ENCODE results near the gene CYP4Z1.
"Not testable (repeated sequence)": the region's sequence is repeated elsewhere in the genome, so short reads cannot be mapped to it uniquely, and the experiment has no call there.

GRCh38 chr1:47140358-47140757 is 73.3 kb downstream of the CYP4Z1 start:
- not testable (repeated sequence) for TF ChIP-seq CTCF (IDR thresholded peaks at IDR 0.05 in 4 of 5, conservative IDR thresholded peaks at IDR 0.05 in 1 of 5); POLR2A (IDR thresholded peaks at IDR 0.05)
